GM23338 (cell line): ENCODE measurements around the gene PARP6.

Source experiments
- CTCF ChIP-seq, 2 experiments: fragments of 200-600 bp in 1 of 2; sonication (generic) in 1 of 2; conservative IDR thresholded peaks; 2 replicates each; pipeline versions ENCODE4 v1.5.1 to v1.6.1; 2016 to 2017; ENCODE audit warnings: antibody characterized with exemption in 2 of 2, low read depth in 2 of 2, mild to moderate bottlenecking in 2 of 2, moderate library complexity in 1 of 2
- EZH2 ChIP-seq: fragments of 200-600 bp; sonication (generic); IDR thresholded peaks from one replicate; pipeline ENCODE4 v1.8.0; 2017; ENCODE audit warnings: antibody characterized with exemption, mild to moderate bottlenecking, low read depth; ENCODE audit not compliant: unreplicated experiment
- EZH2phosphoT487 ChIP-seq: fragments of 200-600 bp; sonication (generic); IDR thresholded peaks from one replicate; pipeline ENCODE4 v1.8.1; 2018; ENCODE audit warnings: antibody characterized with exemption; ENCODE audit not compliant: unreplicated experiment
- JUNB ChIP-seq: IDR thresholded peaks from one replicate; pipeline ENCODE4 v1.6.1; 2016; ENCODE audit warnings: antibody characterized with exemption; ENCODE audit not compliant: unreplicated experiment
- NANOG ChIP-seq: IDR thresholded peaks from 2 replicates; pipeline ENCODE4 v1.6.1; 2016; ENCODE audit warnings: antibody characterized with exemption, borderline replicate concordance
- POLR2AphosphoS5 ChIP-seq: IDR thresholded peaks from 2 replicates; pipeline ENCODE4 v1.6.1; 2016; ENCODE audit warnings: antibody characterized with exemption, low read depth
- REST ChIP-seq: IDR thresholded peaks from one replicate; pipeline ENCODE4 v1.6.1; 2018; ENCODE audit warnings: antibody characterized with exemption; ENCODE audit not compliant: unreplicated experiment

GRCh38 chr15:72223278-72223677 is 49.1 kb downstream of the PARP6 start:
- TF ChIP-seq CTCF (conservative IDR thresholded peaks at IDR 0.05; ENCODE audit: low read depth in 2 of 2) (no peak), EZH2 (no peak), EZH2phosphoT487 (no peak), REST (no peak), POLR2AphosphoS5 (no peak), NANOG (no peak), JUNB (no peak)
